Gastroesophageal sphincter (tissue), 3 donors: Measurements from ENCODE around the gene ZFAND2A.

Source experiments
- CTCF ChIP-seq, 4 experiments: fragments of 200-600 bp in 2 of 4; fragments of 450-650 bp in 2 of 4; sonication (generic) in 1 of 4; IDR thresholded peaks; one replicate each; pipeline ENCODE4 v1.5.1; 2017 to 2019; ENCODE audit warnings: antibody characterized with exemption in 4 of 4, mild to moderate bottlenecking in 2 of 4, moderate library complexity in 2 of 4
- EP300 ChIP-seq: sonication (generic); formaldehyde crosslinking; IDR thresholded peaks from one replicate; pipeline ENCODE4 v1.6.1; 2017; ENCODE audit warnings: antibody characterized with exemption, mild to moderate bottlenecking
- POLR2A ChIP-seq, 2 donors: fragments of 450-650 bp; IDR thresholded peaks; one replicate each; pipeline ENCODE4 v1.6.1; 2017; ENCODE audit warnings: antibody characterized with exemption in 2 of 2, mild to moderate bottlenecking in 2 of 2, moderate library complexity in 1 of 2

GRCh38 chr7:1112109-1112508 lies 47.9 kb downstream of the ZFAND2A start:
- no peak for TF ChIP-seq CTCF (IDR thresholded peaks at IDR 0.05)
- TF ChIP-seq POLR2A (IDR thresholded peaks at IDR 0.05) = no peak
- TF ChIP-seq EP300 = no peak
